ENCODE data around the gene CFAP299.

The CFAP299 gene

GRCh38 chr4:80452055-80452454 lies 116.5 kb downstream of the CFAP299 start:
- H3K4me3 ChIP-seq (replicated peaks; ENCODE audit: low read depth, low read length): no peak overlapping the region
- DNase-seq (ENCODE audit: low read depth): no peak
- TF ChIP-seq, protein P1, sequence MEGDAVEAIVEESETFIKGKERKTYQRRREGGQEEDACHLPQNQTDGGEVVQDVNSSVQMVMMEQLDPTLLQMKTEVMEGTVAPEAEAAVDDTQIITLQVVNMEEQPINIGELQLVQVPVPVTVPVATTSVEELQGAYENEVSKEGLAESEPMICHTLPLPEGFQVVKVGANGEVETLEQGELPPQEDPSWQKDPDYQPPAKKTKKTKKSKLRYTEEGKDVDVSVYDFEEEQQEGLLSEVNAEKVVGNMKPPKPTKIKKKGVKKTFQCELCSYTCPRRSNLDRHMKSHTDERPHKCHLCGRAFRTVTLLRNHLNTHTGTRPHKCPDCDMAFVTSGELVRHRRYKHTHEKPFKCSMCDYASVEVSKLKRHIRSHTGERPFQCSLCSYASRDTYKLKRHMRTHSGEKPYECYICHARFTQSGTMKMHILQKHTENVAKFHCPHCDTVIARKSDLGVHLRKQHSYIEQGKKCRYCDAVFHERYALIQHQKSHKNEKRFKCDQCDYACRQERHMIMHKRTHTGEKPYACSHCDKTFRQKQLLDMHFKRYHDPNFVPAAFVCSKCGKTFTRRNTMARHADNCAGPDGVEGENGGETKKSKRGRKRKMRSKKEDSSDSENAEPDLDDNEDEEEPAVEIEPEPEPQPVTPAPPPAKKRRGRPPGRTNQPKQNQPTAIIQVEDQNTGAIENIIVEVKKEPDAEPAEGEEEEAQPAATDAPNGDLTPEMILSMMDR (IDR thresholded peaks at IDR 0.05; ENCODE audit: low read length, missing control alignments): no peak

- TF ChIP-seq, protein P1 (IDR thresholded peaks at IDR 0.05; ENCODE audit: low read length, missing control alignments): no peak
- no peak for DNase-seq (ENCODE audit: low read depth)
Observed at GRCh38 chr4:80452768-80453167, 117.2 kb downstream of the CFAP299 start.

DNA sequence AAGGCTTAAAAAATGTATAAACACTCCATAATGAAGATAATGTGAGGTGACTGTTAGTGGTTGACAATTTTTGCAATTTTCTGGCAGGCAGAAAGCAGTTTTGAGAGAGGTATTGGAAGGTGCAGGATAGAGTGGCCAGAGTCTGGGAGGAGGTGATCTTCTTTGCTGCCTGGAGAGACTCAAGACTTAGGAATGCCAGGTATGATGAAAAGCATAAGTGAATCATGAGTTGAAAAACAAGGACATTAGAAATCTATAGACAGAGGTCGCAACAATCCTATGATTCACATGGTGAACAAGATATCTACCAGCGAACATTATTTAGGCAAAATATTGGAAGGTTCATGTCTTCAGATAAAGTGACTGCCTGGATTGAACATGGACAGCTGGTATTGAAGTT lies 118.5 kb downstream of the CFAP299 start:
- TF ChIP-seq, protein P1 (IDR thresholded peaks at IDR 0.05; ENCODE audit: low read length, missing control alignments): no peak
- H3K4me3 ChIP-seq (replicated peaks; ENCODE audit: low read depth, low read length): no peak overlapping the region
- DNase-seq (ENCODE audit: low read depth): peak; percentile 4

More at GRCh38 chr4:80452768-80453167, 117.2 kb downstream of the CFAP299 start:
- no peak overlapping the region for H3K4me3 ChIP-seq (replicated peaks; ENCODE audit: low read depth, low read length)

- H3K4me3 ChIP-seq (replicated peaks; ENCODE audit: low read depth, low read length): no peak overlapping the region
- no peak for DNase-seq (ENCODE audit: low read depth)
- TF ChIP-seq, protein P1 (IDR thresholded peaks at IDR 0.05; ENCODE audit: low read length, missing control alignments): no peak
Observed at GRCh38 chr4:80454556-80454955, 119.0 kb downstream of the CFAP299 start.

DNA sequence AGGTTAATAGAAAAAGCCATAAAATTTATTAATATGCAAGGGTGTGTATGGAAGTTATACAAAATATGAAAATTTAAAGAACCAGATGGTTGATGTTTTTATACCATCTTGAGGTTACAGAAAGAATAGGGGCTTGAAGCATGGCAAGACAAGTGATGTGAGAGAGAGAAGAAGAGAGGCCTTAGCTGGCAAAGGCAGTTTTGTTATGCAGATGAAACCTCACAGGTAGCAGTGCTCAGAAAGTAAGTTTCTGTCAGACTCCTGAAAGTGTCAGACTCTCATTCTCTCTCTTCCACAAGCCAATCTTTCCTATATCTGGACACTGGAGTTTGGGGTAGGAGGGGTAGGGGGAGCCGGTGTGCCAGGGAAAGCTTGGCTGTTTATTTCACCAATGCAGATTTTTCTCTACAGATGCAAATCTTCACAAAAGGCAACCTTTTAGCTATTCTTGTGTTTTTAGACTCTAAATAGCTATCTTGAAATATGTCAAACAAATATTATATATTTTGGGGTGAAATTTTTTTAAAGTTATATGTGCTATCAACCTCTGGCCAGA lies 124.5 kb downstream of the CFAP299 start:
- no peak overlapping the region for H3K4me3 ChIP-seq (replicated peaks; ENCODE audit: low read depth, low read length)
- TF ChIP-seq, protein P1 (IDR thresholded peaks at IDR 0.05; ENCODE audit: low read length, missing control alignments): no peak
- no peak for DNase-seq (ENCODE audit: low read depth)

- no peak overlapping the region for H3K4me3 ChIP-seq (replicated peaks; ENCODE audit: low read depth, low read length)
- TF ChIP-seq, protein P1 (IDR thresholded peaks at IDR 0.05; ENCODE audit: low read length, missing control alignments): no peak
- no peak for DNase-seq (ENCODE audit: low read depth)
Observed at GRCh38 chr4:80461412-80461811, 125.9 kb downstream of the CFAP299 start.

DNA sequence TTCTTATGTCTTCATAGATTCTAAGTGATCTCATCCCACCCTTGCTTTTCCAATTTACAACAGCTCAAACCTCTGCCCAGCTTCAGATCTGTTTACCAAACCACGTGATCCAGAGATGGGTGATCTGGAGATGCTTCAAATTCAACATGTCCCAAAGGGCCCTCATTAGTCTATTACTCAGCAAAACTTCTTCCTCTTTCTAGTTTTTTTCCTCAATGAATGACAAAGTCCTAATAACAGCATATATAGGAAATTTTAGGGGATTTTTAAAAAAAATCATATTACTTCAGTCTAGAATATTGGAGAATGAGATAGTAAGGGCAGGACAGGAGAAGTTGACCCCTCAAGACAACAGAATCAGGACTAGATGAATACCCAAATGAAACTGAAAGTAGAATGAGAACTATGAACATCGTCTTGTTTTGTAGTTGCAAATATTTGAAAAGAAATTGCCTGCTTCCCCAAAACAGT lies 127.1 kb downstream of the CFAP299 start:
- no peak for DNase-seq (ENCODE audit: low read depth)
- TF ChIP-seq, protein P1 (IDR thresholded peaks at IDR 0.05; ENCODE audit: low read length, missing control alignments): no peak
- H3K4me3 ChIP-seq (replicated peaks; ENCODE audit: low read depth, low read length): no peak overlapping the region

Measured in fibroblast of pulmonary artery (primary cell).